Osteocyte (in vitro differentiated cells): ENCODE results near the gene CLDN19. TPM values are rescaled to one million over a fixed set of nuclear protein-coding genes. Genes with fewer than 3 reads are reported as not detected.
A peak's percentile ranks its signal among the peaks of the same experiment; 100 is the strongest.

Source experiments
- DNase-seq: peaks from one replicate; pipeline ENCODE4 v3.0.0; 2021; ENCODE audit warnings: mixed read lengths; ENCODE audit not compliant: unreplicated experiment; ENCODE audit errors: extremely low spot score
- H3K27ac Mint-ChIP-seq: one replicate; pipeline ENCODE4 v1.8.0; 2021; ENCODE audit warnings: mild to moderate bottlenecking, mixed read lengths; ENCODE audit not compliant: unreplicated experiment
- H3K27me3 Mint-ChIP-seq: one replicate; pipeline ENCODE4 v1.8.0; 2021; ENCODE audit warnings: mixed read lengths; ENCODE audit not compliant: unreplicated experiment
- H3K36me3 Mint-ChIP-seq: one replicate; pipeline ENCODE4 v1.8.0; 2021; ENCODE audit warnings: mixed read lengths; ENCODE audit not compliant: unreplicated experiment
- H3K4me1 Mint-ChIP-seq: one replicate; pipeline ENCODE4 v1.8.0; 2021; ENCODE audit warnings: mixed read lengths; ENCODE audit not compliant: unreplicated experiment
- H3K4me3 Mint-ChIP-seq: one replicate; pipeline ENCODE4 v1.8.0; 2021; ENCODE audit warnings: mild to moderate bottlenecking, moderate library complexity, mixed read lengths; ENCODE audit not compliant: unreplicated experiment
- H3K9me3 Mint-ChIP-seq: one replicate; pipeline ENCODE4 v1.8.0; 2021; ENCODE audit warnings: mixed read lengths; ENCODE audit not compliant: unreplicated experiment
- total RNA-seq: library from RNA; stranded (reverse); gene quantifications from 2 replicates; pipeline ENCODE4 v1.2.1, GENCODE V29; 2021
- TF ChIP-seq, protein P1 (sequence below): fragments of 200-600 bp; sonication (generic); IDR thresholded peaks from 2 replicates; pipeline ENCODE4 v1.5.0; 2021; ENCODE audit warnings: antibody characterized with exemption, mild to moderate bottlenecking, moderate library complexity

The CLDN19 gene
- total RNA-seq, 1 donor from 2014 or later = not detected

DNA sequence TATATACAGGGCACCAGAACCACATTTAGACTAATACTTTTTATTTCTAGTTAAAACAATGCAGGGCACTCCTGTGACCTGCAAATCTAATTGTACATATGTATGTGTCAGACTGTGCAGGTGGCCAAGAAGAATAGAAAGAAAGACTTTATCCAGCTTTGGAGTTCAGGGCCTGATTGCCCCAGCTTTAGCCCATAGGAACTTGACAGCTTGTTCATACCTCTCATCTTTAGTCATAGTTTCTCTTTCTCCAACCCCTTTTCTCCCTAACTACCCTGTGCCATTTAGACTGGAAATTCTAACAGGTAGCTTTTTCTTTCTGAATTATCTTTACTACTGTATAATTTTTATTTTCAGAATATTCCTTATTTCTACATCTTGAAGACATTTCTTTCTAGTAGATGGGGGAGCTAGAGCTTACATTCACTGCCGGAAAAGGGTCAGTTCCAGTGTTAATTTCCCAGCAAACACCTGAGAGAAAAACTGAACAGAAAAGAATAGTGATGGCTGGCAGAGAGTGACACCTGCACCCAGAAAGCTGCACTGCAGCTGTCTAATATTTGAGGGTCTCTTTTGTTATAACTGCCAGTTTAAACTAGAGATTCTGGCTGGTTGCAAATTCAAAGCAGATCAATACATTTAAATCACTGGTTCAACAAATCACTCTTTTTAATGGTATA is 49.4 kb downstream of the CLDN19 start:
- H3K36me3 Mint-ChIP-seq = peaks cover 33% of the 10 kb centered on the region

DNA sequence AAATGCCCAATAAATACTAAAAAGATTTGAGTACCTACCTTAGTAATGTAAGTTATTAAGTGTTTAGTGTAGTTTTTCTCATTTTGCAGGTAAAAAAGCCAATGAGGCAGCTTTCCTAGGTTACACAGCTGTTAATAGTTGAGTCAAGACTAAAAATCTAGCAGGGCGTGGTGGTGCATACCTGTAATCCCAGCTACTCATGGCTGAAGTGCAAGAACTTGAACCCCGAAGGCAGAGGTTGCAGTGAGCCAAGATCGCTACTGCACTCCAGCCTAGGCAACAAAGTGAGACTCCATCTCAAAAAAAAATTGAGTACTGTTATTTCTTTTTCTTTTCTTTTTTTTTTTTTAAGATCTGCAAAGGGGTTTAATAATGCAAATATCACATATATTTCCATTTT is 50.1 kb downstream of the CLDN19 start:
- TF ChIP-seq, protein P1, sequence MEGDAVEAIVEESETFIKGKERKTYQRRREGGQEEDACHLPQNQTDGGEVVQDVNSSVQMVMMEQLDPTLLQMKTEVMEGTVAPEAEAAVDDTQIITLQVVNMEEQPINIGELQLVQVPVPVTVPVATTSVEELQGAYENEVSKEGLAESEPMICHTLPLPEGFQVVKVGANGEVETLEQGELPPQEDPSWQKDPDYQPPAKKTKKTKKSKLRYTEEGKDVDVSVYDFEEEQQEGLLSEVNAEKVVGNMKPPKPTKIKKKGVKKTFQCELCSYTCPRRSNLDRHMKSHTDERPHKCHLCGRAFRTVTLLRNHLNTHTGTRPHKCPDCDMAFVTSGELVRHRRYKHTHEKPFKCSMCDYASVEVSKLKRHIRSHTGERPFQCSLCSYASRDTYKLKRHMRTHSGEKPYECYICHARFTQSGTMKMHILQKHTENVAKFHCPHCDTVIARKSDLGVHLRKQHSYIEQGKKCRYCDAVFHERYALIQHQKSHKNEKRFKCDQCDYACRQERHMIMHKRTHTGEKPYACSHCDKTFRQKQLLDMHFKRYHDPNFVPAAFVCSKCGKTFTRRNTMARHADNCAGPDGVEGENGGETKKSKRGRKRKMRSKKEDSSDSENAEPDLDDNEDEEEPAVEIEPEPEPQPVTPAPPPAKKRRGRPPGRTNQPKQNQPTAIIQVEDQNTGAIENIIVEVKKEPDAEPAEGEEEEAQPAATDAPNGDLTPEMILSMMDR = no peak
- no peak overlapping the region for H3K4me3 Mint-ChIP-seq
- DNase-seq = no peak
- H3K27ac Mint-ChIP-seq = no peak overlapping the region
- H3K36me3 Mint-ChIP-seq = peaks cover 31% of the 10 kb centered on the region
- H3K9me3 Mint-ChIP-seq = no peaks in the 10 kb centered on the region
- H3K4me1 Mint-ChIP-seq = peaks cover 63% of the 10 kb centered on the region
- no peaks in the 10 kb centered on the region for H3K27me3 Mint-ChIP-seq

More for the DNA sequence above, 49.4 kb downstream of the CLDN19 start:
- peaks cover 56% of the 10 kb centered on the region for H3K4me1 Mint-ChIP-seq
- H3K4me3 Mint-ChIP-seq = no peak overlapping the region
- no peak for DNase-seq
- TF ChIP-seq, protein P1 = peak; percentile 19
- H3K9me3 Mint-ChIP-seq = no peaks in the 10 kb centered on the region
- H3K27ac Mint-ChIP-seq = peak overlapping the region; percentile 50
- no peaks in the 10 kb centered on the region for H3K27me3 Mint-ChIP-seq

DNA sequence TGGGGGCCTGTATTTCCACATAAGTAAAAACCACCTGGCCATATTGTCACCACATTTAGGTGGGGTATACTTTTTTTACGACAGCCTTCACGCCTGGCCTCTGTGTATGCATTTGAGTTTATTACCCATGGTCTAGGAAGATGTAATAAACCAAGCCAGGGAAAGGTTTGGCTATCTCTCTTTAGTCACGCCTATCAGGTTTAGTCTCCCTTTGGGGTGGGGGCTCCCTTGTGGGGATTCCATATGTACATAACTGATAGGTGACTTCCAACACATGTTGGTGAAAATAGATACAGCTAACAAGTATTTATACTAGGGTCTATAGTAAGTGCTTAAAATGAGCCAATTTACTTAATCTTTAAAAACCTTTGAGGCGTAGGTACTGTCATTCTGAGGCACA is 53.6 kb downstream of the CLDN19 start:
- H3K27me3 Mint-ChIP-seq = no peaks in the 10 kb centered on the region
- H3K4me1 Mint-ChIP-seq = peaks cover 62% of the 10 kb centered on the region
- H3K4me3 Mint-ChIP-seq = no peak overlapping the region
- DNase-seq = no peak
- peaks cover 20% of the 10 kb centered on the region for H3K36me3 Mint-ChIP-seq
- H3K9me3 Mint-ChIP-seq = no peaks in the 10 kb centered on the region
- TF ChIP-seq, protein P1 = no peak
- peak overlapping the region; percentile 18 for H3K27ac Mint-ChIP-seq

DNA sequence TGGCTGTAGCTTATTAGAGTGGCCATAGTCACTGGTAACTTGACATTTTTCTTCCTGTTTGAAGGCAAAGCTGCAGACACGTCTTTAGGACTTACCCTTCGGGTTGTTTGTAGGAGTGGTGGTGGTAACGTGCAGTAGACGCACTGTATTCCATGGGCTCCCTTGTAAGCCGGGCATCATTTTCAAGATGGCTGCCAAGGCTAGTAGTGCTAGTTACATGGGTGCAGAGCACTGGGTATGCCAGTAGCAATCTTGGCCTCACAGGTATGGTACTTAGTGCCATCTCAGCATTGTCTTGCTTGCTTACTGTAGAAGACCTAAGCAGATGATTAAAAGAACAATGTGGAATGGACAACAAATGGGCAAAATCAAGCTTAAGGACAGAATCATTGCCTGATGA is 55.9 kb downstream of the CLDN19 start:
- no peaks in the 10 kb centered on the region for H3K9me3 Mint-ChIP-seq

More for the DNA sequence above, 55.9 kb downstream of the CLDN19 start:
- Mint-ChIP-seq H3K27me3 (no peaks in the 10 kb centered on the region), H3K4me1 (peaks cover 61% of the 10 kb centered on the region), H3K4me3 (peak overlapping the region; percentile 93), H3K27ac (peak overlapping the region; percentile 88), H3K36me3 (peaks cover 20% of the 10 kb centered on the region)
- DNase-seq = no peak
- TF ChIP-seq, protein P1 = no peak

Other genes starting within 250 kb of the CLDN19 start
- 26.7 and 30.2 TPM in 2 replicates for gene PPIH, start 81.8 kb downstream of the CLDN19 start, total RNA-seq
- gene YBX1, start 57.8 kb downstream of the CLDN19 start, total RNA-seq = 529 and 538 TPM in 2 replicates
- 210 and 221 TPM in 2 replicates for gene P3H1, start 26.8 kb upstream of the CLDN19 start, total RNA-seq
- 5.3 and 5.6 TPM in 2 replicates for gene C1orf50, start 27.0 kb upstream of the CLDN19 start, total RNA-seq
- 0.21 and 0.67 TPM in 2 replicates for gene TMEM269, start 44.8 kb upstream of the CLDN19 start, total RNA-seq
- 13.2 and 13.8 TPM in 2 replicates for gene ERMAP, start 76.9 kb upstream of the CLDN19 start, total RNA-seq
- 36.5 and 36.8 TPM in 2 replicates for gene SVBP, start 77.2 kb upstream of the CLDN19 start, total RNA-seq
- gene ZNF691, start 106.4 kb upstream of the CLDN19 start, total RNA-seq = 8.7 and 10.7 TPM in 2 replicates
- gene SLC2A1, start 218.6 kb upstream of the CLDN19 start, total RNA-seq = 200 and 236 TPM in 2 replicates